Measurements from ENCODE around the gene CTCFL.

GRCh38 chr20:57480444-57481160, 44.3 kb downstream of the CTCFL start:
- TF ChIP-seq, protein P1, sequence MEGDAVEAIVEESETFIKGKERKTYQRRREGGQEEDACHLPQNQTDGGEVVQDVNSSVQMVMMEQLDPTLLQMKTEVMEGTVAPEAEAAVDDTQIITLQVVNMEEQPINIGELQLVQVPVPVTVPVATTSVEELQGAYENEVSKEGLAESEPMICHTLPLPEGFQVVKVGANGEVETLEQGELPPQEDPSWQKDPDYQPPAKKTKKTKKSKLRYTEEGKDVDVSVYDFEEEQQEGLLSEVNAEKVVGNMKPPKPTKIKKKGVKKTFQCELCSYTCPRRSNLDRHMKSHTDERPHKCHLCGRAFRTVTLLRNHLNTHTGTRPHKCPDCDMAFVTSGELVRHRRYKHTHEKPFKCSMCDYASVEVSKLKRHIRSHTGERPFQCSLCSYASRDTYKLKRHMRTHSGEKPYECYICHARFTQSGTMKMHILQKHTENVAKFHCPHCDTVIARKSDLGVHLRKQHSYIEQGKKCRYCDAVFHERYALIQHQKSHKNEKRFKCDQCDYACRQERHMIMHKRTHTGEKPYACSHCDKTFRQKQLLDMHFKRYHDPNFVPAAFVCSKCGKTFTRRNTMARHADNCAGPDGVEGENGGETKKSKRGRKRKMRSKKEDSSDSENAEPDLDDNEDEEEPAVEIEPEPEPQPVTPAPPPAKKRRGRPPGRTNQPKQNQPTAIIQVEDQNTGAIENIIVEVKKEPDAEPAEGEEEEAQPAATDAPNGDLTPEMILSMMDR (IDR thresholded peaks at IDR 0.05), result no peak
- no peak for TF ChIP-seq POLR2A (IDR thresholded peaks at IDR 0.05)
